Trophoblast cell (in vitro differentiated cells and primary cell): Measurements from ENCODE around the gene PCNX1.
A peak's percentile ranks its signal among the peaks of the same experiment; 100 is the strongest.
"Not testable (repeated sequence)": the region's sequence is repeated elsewhere in the genome, so short reads cannot be mapped to it uniquely, and the experiment has no call there.

ENCODE experiments used
- DNase-seq, 2 donors: peaks; one replicate each; pipeline ENCODE4 v3.0.0-alpha.2; 2016
- H2AFZ ChIP-seq: 2 replicates; pipeline ENCODE4 v1.6.1; 2013; ENCODE audit warnings: low read length, moderate library complexity, mild to moderate bottlenecking; ENCODE audit not compliant: insufficient read depth, poor library complexity
- H2AK5ac ChIP-seq: 2 replicates; pipeline ENCODE4 v1.6.1; 2013; ENCODE audit warnings: mild to moderate bottlenecking, low read length
- H2BK120ac ChIP-seq: 2 replicates; pipeline ENCODE4 v1.6.1; 2013; ENCODE audit warnings: low read length, mild to moderate bottlenecking, moderate library complexity; ENCODE audit not compliant: insufficient read depth, poor library complexity
- H2BK12ac ChIP-seq: 2 replicates; pipeline ENCODE4 v1.6.1; 2013; ENCODE audit warnings: mild to moderate bottlenecking, low read length, moderate library complexity
- H2BK5ac ChIP-seq: 2 replicates; pipeline ENCODE4 v1.6.1; 2013; ENCODE audit warnings: low read length, low read depth, moderate library complexity, mild to moderate bottlenecking; ENCODE audit not compliant: poor library complexity
- H3K14ac ChIP-seq: 2 replicates; pipeline ENCODE4 v1.6.1; 2013; ENCODE audit warnings: mild to moderate bottlenecking, low read length
- H3K18ac ChIP-seq: 2 replicates; pipeline ENCODE4 v1.6.1; 2013; ENCODE audit warnings: mild to moderate bottlenecking, low read length
- H3K23ac ChIP-seq: 2 replicates; pipeline ENCODE4 v1.6.1; 2013; ENCODE audit warnings: low read length
- H3K27ac ChIP-seq: 2 replicates; pipeline ENCODE4 v1.5.1; 2013; ENCODE audit warnings: low read depth, mild to moderate bottlenecking, inconsistent platforms, low read length, moderate library complexity
- H3K27me3 ChIP-seq: 2 replicates; pipeline ENCODE4 v1.6.1; 2013; ENCODE audit warnings: inconsistent platforms, mild to moderate bottlenecking, low read length, moderate library complexity; ENCODE audit not compliant: insufficient read depth
- H3K36me3 ChIP-seq, 2 experiments: 1 replicate in 1 of 2; 2 replicates in 1 of 2; pipeline ENCODE4 v1.6.1; 2013; ENCODE audit warnings: low read length in 2 of 2, mild to moderate bottlenecking in 2 of 2, moderate library complexity in 1 of 2; ENCODE audit not compliant: insufficient read depth in 2 of 2, control insufficient read depth in 1 of 2
- H3K4ac ChIP-seq: 2 replicates; pipeline ENCODE4 v1.6.1; 2013; ENCODE audit warnings: low read depth, mild to moderate bottlenecking, low read length, moderate library complexity
- H3K4me1 ChIP-seq, 2 experiments: 1 replicate in 1 of 2; 2 replicates in 1 of 2; pipeline ENCODE4 v1.6.1; 2013; ENCODE audit warnings: low read length in 2 of 2, mild to moderate bottlenecking in 2 of 2, moderate library complexity in 1 of 2; ENCODE audit not compliant: insufficient read depth in 2 of 2, control insufficient read depth in 1 of 2
- H3K4me2 ChIP-seq: 2 replicates; pipeline ENCODE4 v1.6.1; 2013; ENCODE audit warnings: inconsistent platforms, mild to moderate bottlenecking, low read length, moderate library complexity
- H3K4me3 ChIP-seq: 2 replicates; pipeline ENCODE4 v1.5.1; 2013; ENCODE audit warnings: mild to moderate bottlenecking, low read depth, low read length, inconsistent platforms
- H3K79me1 ChIP-seq: one replicate; pipeline ENCODE4 v1.6.1; 2013; ENCODE audit warnings: low read length
- H3K79me2 ChIP-seq: 2 replicates; pipeline ENCODE4 v1.6.1; 2013; ENCODE audit warnings: low read length, mild to moderate bottlenecking; ENCODE audit not compliant: control insufficient read depth, insufficient read depth, poor library complexity
- H3K9ac ChIP-seq: 2 replicates; pipeline ENCODE4 v1.6.1; 2013; ENCODE audit warnings: mild to moderate bottlenecking, low read length
- H3K9me3 ChIP-seq: 2 replicates; pipeline ENCODE4 v1.6.1; 2013; ENCODE audit warnings: low read depth, mild to moderate bottlenecking, control low read depth, inconsistent platforms, low read length; ENCODE audit not compliant: insufficient read depth
- H4K12ac ChIP-seq: 2 replicates; pipeline ENCODE4 v1.6.1; 2013; ENCODE audit warnings: low read depth, mild to moderate bottlenecking, low read length, moderate library complexity
- H4K8ac ChIP-seq: 2 replicates; pipeline ENCODE4 v1.6.1; 2013; ENCODE audit warnings: low read depth, mild to moderate bottlenecking, low read length, moderate library complexity
- H4K91ac ChIP-seq: one replicate; pipeline ENCODE4 v1.6.1; 2013; ENCODE audit warnings: low read depth, mild to moderate bottlenecking, low read length, moderate library complexity
- WGBS: extraction: QIAGEN DNeasy Blood & Tissue Kit; methylation state at CpG from one replicate; pipeline ENCODE4 v1.1.7; 2013; ENCODE audit warnings: missing lambda C conversion rate; ENCODE audit not compliant: insufficient read length, insufficient coverage; ENCODE audit errors: extremely low coverage; 5-methylcytosine and 5-hydroxymethylcytosine counted together

Gene PCNX1

GRCh38 chr14:70934502-70935134 is 27.4 kb downstream of the PCNX1 start:
- Histone ChIP-seq H3K27ac (no peak overlapping the region), H3K4me3 (no peak overlapping the region), H3K9me3 (no peaks in the 10 kb centered on the region), H3K9ac (no peak overlapping the region), H3K23ac (no peak overlapping the region), H4K12ac (no peak overlapping the region), H2AK5ac (no peak overlapping the region), H3K79me2 (peaks cover 2% of the 10 kb centered on the region), H3K27me3 (no peaks in the 10 kb centered on the region), H3K36me3 (no peaks in the 10 kb centered on the region), H2BK120ac (no peak overlapping the region), H3K14ac (no peak overlapping the region), H4K91ac (no peak overlapping the region), H3K4me2 (no peak overlapping the region), H3K79me1 (no peaks in the 10 kb centered on the region), H3K4me1 (no peaks in the 10 kb centered on the region), H4K8ac (no peak overlapping the region), H3K18ac (no peak overlapping the region), H2BK12ac (no peak overlapping the region), H3K4ac (no peak overlapping the region), H2AFZ (no peak overlapping the region), H2BK5ac (no peak overlapping the region)
- peak in 1 of 2 donors; percentile 41 for DNase-seq
- no CpG with 5 or more reads among the region's 2 CpGs for WGBS

- no CpG with 5 or more reads among the region's 3 CpGs for WGBS
- H3K4me2 ChIP-seq, result no peak overlapping the region
- H3K9ac ChIP-seq, result no peak overlapping the region
- no peak overlapping the region for H3K4ac ChIP-seq
- DNase-seq, result no peak
- H3K18ac ChIP-seq, result no peak overlapping the region
- no peak overlapping the region for H3K4me3 ChIP-seq
- no peaks in the 10 kb centered on the region for H3K36me3 ChIP-seq
- no peak overlapping the region for H2BK12ac ChIP-seq
- no peak overlapping the region for H4K91ac ChIP-seq
- H2BK5ac ChIP-seq, result no peak overlapping the region
- H3K4me1 ChIP-seq, result no peaks in the 10 kb centered on the region
- no peaks in the 10 kb centered on the region for H3K79me1 ChIP-seq
- H2BK120ac ChIP-seq, result no peak overlapping the region
- no peaks in the 10 kb centered on the region for H3K27me3 ChIP-seq
- H3K14ac ChIP-seq, result no peak overlapping the region
- no peak overlapping the region for H3K27ac ChIP-seq
- H4K8ac ChIP-seq, result no peak overlapping the region
- peaks cover under 1% of the 10 kb centered on the region for H3K79me2 ChIP-seq
- H3K9me3 ChIP-seq, result no peaks in the 10 kb centered on the region
- H3K23ac ChIP-seq, result no peak overlapping the region
- no peak overlapping the region for H2AFZ ChIP-seq
- no peak overlapping the region for H2AK5ac ChIP-seq
- no peak overlapping the region for H4K12ac ChIP-seq
Observed at GRCh38 chr14:70935135-70935534, 27.9 kb downstream of the PCNX1 start.

- H3K4me2 ChIP-seq, H3K27me3 ChIP-seq, H3K4me1 ChIP-seq, H3K4ac ChIP-seq, H4K12ac ChIP-seq, H4K8ac ChIP-seq, H2AFZ ChIP-seq, H2BK5ac ChIP-seq, H3K4me3 ChIP-seq, DNase-seq, H3K27ac ChIP-seq, H4K91ac ChIP-seq, H3K9ac ChIP-seq, H2AK5ac ChIP-seq, H2BK12ac ChIP-seq, H2BK120ac ChIP-seq, H3K23ac ChIP-seq, H3K14ac ChIP-seq, H3K79me1 ChIP-seq, H3K18ac ChIP-seq, H3K79me2 ChIP-seq: not testable (repeated sequence)
- no CpG with 5 or more reads among the region's 4 CpGs for WGBS
- Histone ChIP-seq H3K36me3 (peaks cover 9 to 11% of the 10 kb centered on the region in 2 experiments), H3K9me3 (peaks cover 11% of the 10 kb centered on the region)
Observed at GRCh38 chr14:70939693-70940092, 32.4 kb downstream of the PCNX1 start.

- H3K79me1 ChIP-seq, H2BK5ac ChIP-seq, DNase-seq, H2BK12ac ChIP-seq, H2AK5ac ChIP-seq, H3K4me2 ChIP-seq, H4K12ac ChIP-seq, H3K14ac ChIP-seq, H3K79me2 ChIP-seq, H3K27ac ChIP-seq, H3K4me3 ChIP-seq, H2BK120ac ChIP-seq, H3K18ac ChIP-seq, H3K4me1 ChIP-seq, H3K9ac ChIP-seq, H3K4ac ChIP-seq, H3K27me3 ChIP-seq, H4K8ac ChIP-seq, H2AFZ ChIP-seq, H3K23ac ChIP-seq, H4K91ac ChIP-seq: not testable (repeated sequence)
- Histone ChIP-seq H3K36me3 (peaks cover 10 to 14% of the 10 kb centered on the region in 2 experiments), H3K9me3 (peaks cover 11% of the 10 kb centered on the region)
- no CpG with 5 or more reads among the region's 15 CpGs for WGBS
Observed at GRCh38 chr14:70941637-70942341, 34.5 kb downstream of the PCNX1 start.
